Hindlimb muscle (tissue), 1 donor: ENCODE results near the gene PAPOLA. TPM values are rescaled to one million over a fixed set of nuclear protein-coding genes. Genes with fewer than 3 reads are reported as not detected.

Experiments used
- DNase-seq: peaks from one replicate; pipeline ENCODE4 v3.0.0-alpha.2; 2013
- polyA plus RNA-seq: library from polyadenylated mRNA; unstranded; fragments of 120-200 nt; gene quantifications from one replicate; pipeline ENCODE4 v1.2.1, GENCODE V29; 2013; ENCODE audit not compliant: insufficient read length

PAPOLA gene
- polyA plus RNA-seq, 1 donor: 99.5 TPM

- DNase-seq: no peak
Observed at GRCh38 chr14:96586921-96587822, 85.0 kb downstream of the PAPOLA start.

- no peak for DNase-seq
Observed at GRCh38 chr14:96587823-96588385, 85.7 kb downstream of the PAPOLA start.

GRCh38 chr14:96588410-96589257 is 86.5 kb downstream of the PAPOLA start:
- peak; percentile 16 for DNase-seq

- no peak for DNase-seq
Observed at GRCh38 chr14:96589577-96589976, 87.4 kb downstream of the PAPOLA start.

- DNase-seq: no peak
Observed at GRCh38 chr14:96590190-96590864, 88.1 kb downstream of the PAPOLA start.

- peak; percentile 16 for DNase-seq
Observed at GRCh38 chr14:96592591-96593386, 90.6 kb downstream of the PAPOLA start.

GRCh38 chr14:96594961-96595360 is 92.8 kb downstream of the PAPOLA start:
- no peak for DNase-seq

GRCh38 chr14:96597680-96598079 is 95.5 kb downstream of the PAPOLA start:
- DNase-seq: no peak

GRCh38 chr14:96598332-96598928 is 96.2 kb downstream of the PAPOLA start:
- no peak for DNase-seq

- no peak for DNase-seq
Observed at GRCh38 chr14:96599076-96599475, 96.9 kb downstream of the PAPOLA start.

- DNase-seq: no peak
Observed at GRCh38 chr14:96602186-96602585, 100.0 kb downstream of the PAPOLA start.

- DNase-seq: no peak
Observed at GRCh38 chr14:96603350-96604255, 101.4 kb downstream of the PAPOLA start.

GRCh38 chr14:96614481-96614881 is 112.3 kb downstream of the PAPOLA start:
- no peak for DNase-seq

GRCh38 chr14:96616161-96616721 is 114.1 kb downstream of the PAPOLA start:
- DNase-seq: no peak

Other genes starting within 250 kb of the PAPOLA start
- 0.94 TPM for gene BDKRB1, start 246.2 kb upstream of the PAPOLA start, polyA plus RNA-seq
- 17.4 TPM for gene ATG2B, start 139.0 kb upstream of the PAPOLA start, polyA plus RNA-seq
- 11.3 TPM for gene GSKIP, start 138.9 kb upstream of the PAPOLA start, polyA plus RNA-seq
- gene AK7, start 110.3 kb upstream of the PAPOLA start, polyA plus RNA-seq: 0.10 TPM